HCT116 (cell line): ENCODE measurements around the gene RPS2. TPM values are rescaled to one million over a fixed set of nuclear protein-coding genes. Genes with fewer than 3 reads are reported as not detected.

Experiments
- ATAC-seq: fragments of 200-7000 bp; cut with Tn5 transposase; 2 replicates; pipeline ENCODE4 v1.9.1; 2020; ENCODE audit warnings: mild to moderate bottlenecking, moderate library complexity
- BruUV-seq: library from RNA; stranded (reverse); fragments of 400-500 nt; replicated peaks from 2 replicates; lab custom pipeline; 2021; lab: Mats Ljungman, UMichigan
- CTCF ChIA-PET: fragments of 300-600 bp; sonication (Branson Sonifier 250); formaldehyde crosslinking; loops from one replicate; lab custom pipeline; 2021; ENCODE audit warnings: antibody characterized with exemption; lab: Charles Lee
- POLR2A ChIA-PET: fragments of 300-600, 350-600 bp; sonication (Branson Sonifier 250); formaldehyde crosslinking; loops from one replicate; lab custom pipeline; 2021; ENCODE audit warnings: antibody characterized with exemption; lab: Charles Lee
- RAD21 ChIA-PET, 2 experiments: fragments of 300-600 bp; sonication (Branson Sonifier 250); formaldehyde crosslinking; loops; one replicate each; lab custom pipeline; 2023; ENCODE audit warnings: low total read pairs in 2 of 2; ENCODE audit not compliant: uncharacterized antibody in 2 of 2, unreplicated experiment in 2 of 2, low non-redundant PET in 1 of 2; lab: Charles Lee
- DNase-seq: peaks from one replicate; pipeline ENCODE4 v3.0.0-alpha.2; 2010; ENCODE audit warnings: low read depth, low spot score
- H2AFZ ChIP-seq: fragments of 200-600 bp; shearing (Covaris generic), sonication (generic); 2 replicates; pipeline ENCODE4 v1.6.1; 2017; ENCODE audit warnings: low read depth, mixed run types, mixed read lengths, antibody characterized with exemption, low read length; ENCODE audit not compliant: poor library complexity, severe bottlenecking
- H3K27ac ChIP-seq: 2 replicates; pipeline ENCODE4 v1.5.1; 2012; ENCODE audit warnings: low read depth, low read length
- H3K27me3 ChIP-seq: fragments of 200-600 bp; sonication (generic); 2 replicates; pipeline ENCODE4 v1.6.1; 2016; ENCODE audit warnings: mixed run types, low read length, mixed read lengths; ENCODE audit not compliant: insufficient read depth
- H3K36me3 ChIP-seq, 2 experiments: fragments of 200-500 bp in 1 of 2; fragments of 200-600 bp in 1 of 2; sonication (Bioruptor generic) in 1 of 2; sonication (generic) in 1 of 2; 2 replicates each; pipeline versions ENCODE4 v1.5.1 to v1.6.1; 2014 to 2016; ENCODE audit warnings: low read length in 2 of 2, inconsistent platforms in 1 of 2, mixed read lengths in 1 of 2, mixed run types in 1 of 2; ENCODE audit not compliant: insufficient read depth in 2 of 2, control insufficient read depth in 1 of 2
- H3K4me1 ChIP-seq, 2 experiments: fragments of 200-600 bp in 1 of 2; sonication (generic) in 1 of 2; 2 replicates each; pipeline versions ENCODE4 v1.5.1 to v1.6.1; 2012 to 2017; ENCODE audit warnings: low read length in 2 of 2, inconsistent platforms in 1 of 2, mild to moderate bottlenecking in 1 of 2, mixed read lengths in 1 of 2, mixed run types in 1 of 2, moderate library complexity in 1 of 2; ENCODE audit not compliant: insufficient read depth in 2 of 2, control insufficient read depth in 1 of 2
- H3K4me2 ChIP-seq: fragments of 200-600 bp; sonication (generic); 2 replicates; pipeline ENCODE4 v1.6.1; 2017; ENCODE audit warnings: mixed run types, low read length, mixed read lengths
- H3K4me3 ChIP-seq, 2 experiments: fragments of 200-600 bp in 1 of 2; sonication (generic) in 1 of 2; replicated peaks in 1 of 2; 2 replicates each; pipeline ENCODE4 v1.5.1; 2011 to 2016; ENCODE audit warnings: low read length in 2 of 2, control low read depth in 1 of 2, low read depth in 1 of 2, mild to moderate bottlenecking in 1 of 2, mixed read lengths in 1 of 2, mixed run types in 1 of 2
- H3K79me2 ChIP-seq: fragments of 200-600 bp; sonication (generic); 2 replicates; pipeline ENCODE4 v1.6.1; 2017; ENCODE audit warnings: mild to moderate bottlenecking, mixed run types, low read length, moderate library complexity, mixed read lengths; ENCODE audit not compliant: insufficient read depth
- H3K9ac ChIP-seq: fragments of 200-600 bp; sonication (generic); 2 replicates; pipeline ENCODE4 v1.6.1; 2016; ENCODE audit warnings: low read length, mixed read lengths
- H3K9me2 ChIP-seq: fragments of 200-600 bp; sonication (generic), shearing (Covaris generic); 2 replicates; pipeline ENCODE4 v1.6.1; 2017; ENCODE audit warnings: mixed run types, mild to moderate bottlenecking, moderate library complexity; ENCODE audit not compliant: insufficient read depth
- H3K9me3 ChIP-seq, 2 experiments: fragments of 200-500 bp in 1 of 2; fragments of 200-600 bp in 1 of 2; sonication (Bioruptor generic) in 1 of 2; sonication (generic) in 1 of 2; 2 replicates each; pipeline ENCODE4 v1.6.1; 2014 to 2017; ENCODE audit warnings: low read length in 2 of 2, mixed read lengths in 2 of 2, inconsistent platforms in 1 of 2, low read depth in 1 of 2, mild to moderate bottlenecking in 1 of 2, mixed run types in 1 of 2, moderate library complexity in 1 of 2; ENCODE audit not compliant: control insufficient read depth in 1 of 2, insufficient read depth in 1 of 2
- H4K20me1 ChIP-seq: fragments of 200-600 bp; sonication (generic), shearing (Covaris generic); 2 replicates; pipeline ENCODE4 v1.6.1; 2017; ENCODE audit warnings: mixed run types, mild to moderate bottlenecking, moderate library complexity; ENCODE audit not compliant: insufficient read depth
- ATF3 ChIP-seq: IDR thresholded peaks from 2 replicates; pipeline ENCODE4 v1.6.1; 2012
- CBX3 ChIP-seq: IDR thresholded peaks from 2 replicates; pipeline ENCODE4 v1.6.1; 2012; ENCODE audit warnings: low read depth
- CTCF ChIP-seq, 3 experiments: fragments of 200-600 bp in 1 of 3; sonication (generic) in 1 of 3; IDR thresholded peaks in 2 of 3; conservative IDR thresholded peaks in 1 of 3; 2 replicates each; pipeline ENCODE4 v1.5.1; 2012 to 2017; ENCODE audit warnings: low read depth in 2 of 3, low read length in 2 of 3, antibody characterized with exemption in 1 of 3, borderline replicate concordance in 1 of 3, control low read depth in 1 of 3, mild to moderate bottlenecking in 1 of 3, mixed read lengths in 1 of 3, mixed run types in 1 of 3, moderate library complexity in 1 of 3; ENCODE audit not compliant: insufficient read depth in 1 of 3
- EGR1 ChIP-seq: IDR thresholded peaks from 2 replicates; pipeline ENCODE4 v1.6.1; 2012; ENCODE audit warnings: low read depth
- ELF1 ChIP-seq: IDR thresholded peaks from 2 replicates; pipeline ENCODE4 v1.6.1; 2012; ENCODE audit warnings: low read depth, borderline replicate concordance
- EZH2 ChIP-seq: fragments of 200-600 bp; sonication (generic); IDR thresholded peaks from 2 replicates; pipeline ENCODE4 v1.6.1; 2017; ENCODE audit warnings: antibody characterized with exemption, mixed run types
- EZH2phosphoT487 ChIP-seq: fragments of 200-600 bp; IDR thresholded peaks from 2 replicates; pipeline ENCODE4 v1.6.1; 2018; ENCODE audit warnings: antibody characterized with exemption, borderline replicate concordance
- JUND ChIP-seq: IDR thresholded peaks from 2 replicates; pipeline ENCODE4 v1.6.1; 2012
- POLR2AphosphoS5 ChIP-seq: IDR thresholded peaks from 2 replicates; pipeline ENCODE4 v1.6.1; 2011; ENCODE audit warnings: mild to moderate bottlenecking, low read depth, low read length, moderate library complexity
- RAD21 ChIP-seq: IDR thresholded peaks from 2 replicates; pipeline ENCODE4 v1.6.1; 2012; ENCODE audit warnings: low read depth, mild to moderate bottlenecking
- SIN3A ChIP-seq: IDR thresholded peaks from 2 replicates; pipeline ENCODE4 v1.6.1; 2012; ENCODE audit warnings: low read depth
- SP1 ChIP-seq: IDR thresholded peaks from 2 replicates; pipeline ENCODE4 v1.6.1; 2012; ENCODE audit warnings: low read depth
- SRF ChIP-seq: IDR thresholded peaks from 2 replicates; pipeline ENCODE4 v1.6.1; 2012; ENCODE audit warnings: low read depth
- TCF7L2 ChIP-seq: IDR thresholded peaks from 2 replicates; pipeline ENCODE4 v1.7.0; 2011; ENCODE audit warnings: borderline replicate concordance, inconsistent platforms; ENCODE audit not compliant: insufficient read depth, insufficient read length; ENCODE audit errors: extremely low read depth
- YY1 ChIP-seq: IDR thresholded peaks from 2 replicates; pipeline ENCODE4 v1.6.1; 2011; ENCODE audit warnings: low read length, low read depth, moderate library complexity, mild to moderate bottlenecking; ENCODE audit not compliant: insufficient replicate concordance; ENCODE audit errors: extremely low read depth
- ZBTB33 ChIP-seq: IDR thresholded peaks from 2 replicates; pipeline ENCODE4 v1.6.1; 2011; ENCODE audit warnings: mild to moderate bottlenecking, low read length, moderate library complexity; ENCODE audit not compliant: insufficient replicate concordance; ENCODE audit errors: extremely low read depth
- ZFX ChIP-seq: fragments of 450-650 bp; IDR thresholded peaks from 2 replicates; pipeline ENCODE4 v1.6.1; 2017
- intact Hi-C: fragments of 100-400 bp; cut with micrococcal nuclease; formaldehyde crosslinking; loops from 2 replicates; pipeline ENCODE4 v1.10.0; 2022
- total RNA-seq: library from RNA; stranded (reverse); gene quantifications from one replicate; pipeline ENCODE4 v1.2.1, GENCODE V29; 2021; ENCODE audit not compliant: unreplicated experiment

Gene RPS2
- total RNA-seq, 1 experiment from 2014 or later: 6,265 TPM

- no peak for TF ChIP-seq CTCF (IDR thresholded peaks at IDR 0.05 in 2 of 3, conservative IDR thresholded peaks at IDR 0.05 in 1 of 3; ENCODE audit: borderline replicate concordance in 1 of 3, insufficient read depth in 1 of 3, low read depth in 2 of 3, low read length in 2 of 3)
- TF ChIP-seq ZBTB33: no peak
- no peak for TF ChIP-seq EZH2
These were observed 10.9 kb downstream of the RPS2 start (continued) for GRCh38 chr16:1953734-1954133.

- no peaks in the 10 kb centered on the region for H4K20me1 ChIP-seq
- H3K9ac ChIP-seq: no peak overlapping the region
- no peaks in the 10 kb centered on the region for H3K36me3 ChIP-seq
- no peak overlapping the region for H3K4me2 ChIP-seq
- no peak overlapping the region for H3K4me3 ChIP-seq
- H3K9me2 ChIP-seq: no peaks in the 10 kb centered on the region
- no peak for DNase-seq
- H3K79me2 ChIP-seq: no peaks in the 10 kb centered on the region
- H3K27ac ChIP-seq: no peak overlapping the region; the same call in 1 of the 2 replicates
- peaks cover 0 to 2% of the 10 kb centered on the region in 2 experiments; a peak in 3 of 4 replicates for H3K4me1 ChIP-seq
- no peak overlapping the region for H2AFZ ChIP-seq
- H3K27me3 ChIP-seq: no peaks in the 10 kb centered on the region
- ChIA-PET CTCF (no interaction called here), RAD21 (no interaction called here), POLR2A (interaction anchor here (1.1 kb wide), 1 partner anchor 14 kb away, joined by 4 read pairs; the partner anchor contains the start of gene RPS2)
- no peak for ATAC-seq
- intact Hi-C loops: no loop called here
- BruUV-seq: no TSS peak
- H3K9me3 ChIP-seq: no peaks in the 10 kb centered on the region
- no peak for TF ChIP-seq EZH2
- no peak for TF ChIP-seq SIN3A
- no peak for TF ChIP-seq ZBTB33
- TF ChIP-seq SP1: no peak
- no peak for TF ChIP-seq POLR2AphosphoS5
- no peak for TF ChIP-seq JUND
- TF ChIP-seq ZFX: no peak
- TF ChIP-seq EZH2phosphoT487: no peak
- no peak for TF ChIP-seq SRF
- TF ChIP-seq ELF1: no peak
- TF ChIP-seq RAD21: no peak
- TF ChIP-seq EGR1: no peak
- no peak for TF ChIP-seq TCF7L2
- no peak for TF ChIP-seq YY1
- no peak for TF ChIP-seq ATF3
- no peak for TF ChIP-seq CBX3
These were observed 14.1 kb downstream of the RPS2 start for GRCh38 chr16:1950559-1950958.
